Measurements from ENCODE around the gene ARHGAP26. TPM values are rescaled to one million over a fixed set of nuclear protein-coding genes. Genes with fewer than 3 reads are reported as not detected.

ARHGAP26 gene
- total and polyA plus RNA-seq, 7 experiments from 2014 or later: 10.5 to 123 (median 22.7) TPM

DNA sequence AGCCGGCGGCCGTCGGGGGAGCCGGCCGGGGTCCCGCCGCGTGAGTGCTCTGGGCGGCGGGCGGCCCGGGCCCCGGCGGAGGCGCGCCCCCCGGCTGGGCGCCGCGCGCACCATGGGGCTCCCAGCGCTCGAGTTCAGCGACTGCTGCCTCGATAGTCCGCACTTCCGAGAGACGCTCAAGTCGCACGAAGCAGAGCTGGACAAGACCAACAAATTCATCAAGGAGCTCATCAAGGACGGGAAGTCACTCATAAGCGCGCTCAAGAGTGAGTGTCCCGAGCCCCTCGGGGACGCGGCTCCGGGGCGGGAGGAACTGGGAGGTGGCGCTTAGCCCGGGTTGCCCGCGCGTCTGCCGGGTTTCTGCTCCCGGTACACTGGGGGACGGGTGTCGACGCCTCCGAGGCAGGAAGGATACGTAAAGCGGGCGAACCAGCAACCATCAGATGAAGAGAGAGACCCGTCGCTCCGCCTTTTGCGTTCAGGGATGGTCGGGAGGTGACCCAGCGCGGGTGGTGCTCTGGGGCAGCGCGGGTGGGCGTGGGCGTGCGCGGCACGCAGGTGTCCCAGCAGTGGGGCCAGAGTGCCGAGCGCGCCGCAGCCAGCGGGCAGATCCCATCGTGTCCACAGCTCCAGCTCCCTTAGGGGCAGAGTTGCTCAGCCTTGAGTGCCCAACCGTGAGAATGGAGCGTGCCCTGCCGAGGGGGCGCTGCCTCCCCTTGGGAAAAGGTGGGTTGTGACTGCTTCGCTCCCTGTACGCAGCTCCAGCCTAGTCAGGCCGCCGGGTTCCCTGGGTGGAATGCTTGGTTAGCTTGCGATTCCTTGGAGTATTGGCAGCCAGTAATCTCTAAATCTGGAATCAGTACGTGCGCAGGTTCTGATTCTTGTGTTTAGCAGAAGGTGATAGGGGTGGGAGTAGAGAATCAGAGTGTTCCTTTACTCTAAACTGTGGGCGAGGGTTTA, 753 bp downstream of the ARHGAP26 start:
- Histone ChIP-seq H3K27ac (ENCODE audit: low read depth, low read length) (peak overlapping the region; percentile 77), H3K36me3 (ENCODE audit: control insufficient read depth in 2 of 3, insufficient read depth in 3 of 3, low read length in 3 of 3) (peaks cover 0 to 11% (median 0%) of the 10 kb centered on the region in 3 experiments), H3K4me3 (ENCODE audit: low read length) (peak overlapping the region; percentile 86), H3K27me3 (ENCODE audit: control insufficient read depth in 2 of 2, insufficient read depth in 2 of 2, low read length in 2 of 2) (no peaks in the 10 kb centered on the region), H3K9me3 (ENCODE audit: control insufficient read depth in 2 of 3, low read length in 3 of 3) (no peaks in the 10 kb centered on the region), H3K4me1 (ENCODE audit: control insufficient read depth in 2 of 2, insufficient read depth in 2 of 2, low read length in 2 of 2) (peaks cover 14 to 15% of the 10 kb centered on the region in 2 donors)
- H3K9me3 Mint-ChIP-seq: no peaks in the 10 kb centered on the region
- peak overlapping the region; percentile 61 to 91 (median 89) for H3K27ac Mint-ChIP-seq
- peaks cover 0 to 2% (median 0%) of the 10 kb centered on the region in 5 donors for H3K36me3 Mint-ChIP-seq
- H3K4me3 Mint-ChIP-seq: peak overlapping the region; percentile 87 to 98 (median 94)
- CTCF ChIA-PET: interaction anchor here (0.6 to 4.1 kb wide), 13 partner anchors 13 to 414 kb away, joined by 3 to 32 read pairs (median 3); no protein-coding TSS in a partner anchor
- peaks cover 32 to 43% (median 37%) of the 10 kb centered on the region in 7 donors for H3K4me1 Mint-ChIP-seq
- POLR2A ChIA-PET: interaction anchor here (0.7 to 6.2 kb wide), 15 partner anchors 8 to 1399 kb away, joined by 3 to 81 read pairs (median 3); partner anchors contain the start of genes KCTD16 and YIPF5
- H3K27me3 Mint-ChIP-seq: no peaks in the 10 kb centered on the region
- DNase-seq: peak; percentile 47 to 72 (median 66)
- intact Hi-C loops (cut with micrococcal nuclease): loop anchor here (1.0 to 10.0 kb wide), 25 partner anchors 7 to 1450 kb away; partner anchors contain the start of genes DELE1 (in 1 of the 2), HDAC3 (in 1 of the 2), KCTD16 (in 1 of the 2) and NDFIP1 (in 1 of the 2)
- ATAC-seq: peak; percentile 26

GRCh38 chr5:142771666-142772065, 1.5 kb downstream of the ARHGAP26 start:
- no peak for ATAC-seq

DNA sequence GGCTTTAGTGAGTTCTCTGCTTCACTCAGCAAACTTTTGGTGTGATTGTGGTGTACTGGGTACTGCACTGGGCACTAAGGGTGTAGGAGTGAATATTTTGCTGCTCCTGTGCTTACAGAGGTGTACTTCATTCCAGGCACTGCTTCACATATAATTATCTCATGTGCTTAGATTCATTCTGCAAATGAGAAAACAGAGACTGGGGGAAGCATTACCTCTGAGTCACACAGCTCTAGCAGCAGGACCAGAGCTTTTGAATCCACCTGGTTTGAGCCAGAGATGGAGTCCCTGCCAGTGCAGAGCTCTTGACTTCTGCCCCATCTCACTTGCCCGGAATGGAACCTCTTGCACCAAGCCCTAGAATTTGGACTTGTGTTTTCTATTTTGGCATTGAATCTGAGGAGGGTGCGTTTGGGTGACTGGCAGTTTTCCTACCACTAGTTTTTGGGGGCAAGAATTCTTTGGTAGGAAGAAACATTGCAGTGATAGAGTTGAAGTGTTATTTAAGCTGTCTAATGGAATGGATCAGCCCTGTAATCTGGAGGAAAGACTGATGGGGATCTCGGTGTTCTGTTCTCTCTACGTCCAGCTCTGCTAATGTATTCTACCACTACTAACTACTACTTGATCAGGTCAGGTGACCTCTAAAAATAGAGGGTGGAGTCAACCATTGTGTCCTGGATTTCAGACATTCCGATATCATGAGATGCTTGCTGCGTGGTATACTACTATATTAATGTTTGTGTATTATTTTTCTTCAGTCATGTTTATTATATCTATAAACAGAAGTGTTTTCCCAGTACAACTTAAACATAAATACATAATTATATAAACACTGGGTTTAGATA, 2.5 kb downstream of the ARHGAP26 start:
- no peaks in the 10 kb centered on the region for H3K9me3 Mint-ChIP-seq
- peaks cover 38 to 55% (median 47%) of the 10 kb centered on the region in 7 donors for H3K4me1 Mint-ChIP-seq

More at GRCh38 chr5:142771666-142772065, 1.5 kb downstream of the ARHGAP26 start:
- Histone ChIP-seq H3K9me3 (ENCODE audit: control insufficient read depth in 2 of 3, low read length in 3 of 3) (no peaks in the 10 kb centered on the region), H3K36me3 (ENCODE audit: control insufficient read depth in 2 of 3, insufficient read depth in 3 of 3, low read length in 3 of 3) (peaks cover 0 to 11% (median 0%) of the 10 kb centered on the region in 3 experiments), H3K27ac (ENCODE audit: low read depth, low read length) (peak overlapping the region; percentile 77), H3K4me1 (ENCODE audit: control insufficient read depth in 2 of 2, insufficient read depth in 2 of 2, low read length in 2 of 2) (peaks cover 14 to 15% of the 10 kb centered on the region in 2 donors), H3K4me3 (ENCODE audit: low read length) (peak overlapping the region; percentile 86), H3K27me3 (ENCODE audit: control insufficient read depth in 2 of 2, insufficient read depth in 2 of 2, low read length in 2 of 2) (no peaks in the 10 kb centered on the region)
- Mint-ChIP-seq H3K36me3 (peaks cover 0 to 2% (median 0%) of the 10 kb centered on the region in 5 donors), H3K27me3 (no peaks in the 10 kb centered on the region), H3K4me1 (peaks cover 35 to 48% (median 37%) of the 10 kb centered on the region in 7 donors), H3K4me3 (peak overlapping the region; percentile 87 to 98 (median 94)), H3K9me3 (no peaks in the 10 kb centered on the region), H3K27ac (peak overlapping the region in 6 of 9 donors; percentile 82 to 91 (median 89))
- intact Hi-C loops (cut with micrococcal nuclease): loop anchor here (1.0 to 10.0 kb wide), 11 partner anchors 53 to 1451 kb away; partner anchors contain the start of genes DELE1 (in 1 of the 2), HDAC3 (in 1 of the 2), NDFIP1 (in 1 of the 2) and RELL2 (in 1 of the 2)
- DNase-seq: no peak
- POLR2A ChIA-PET: interaction anchor here (0.9 to 6.2 kb wide), 9 partner anchors 9 to 96 kb away, joined by 3 to 81 read pairs (median 3); no protein-coding TSS in a partner anchor
- CTCF ChIA-PET: interaction anchor here (0.6 to 4.1 kb wide), 6 partner anchors 12 to 207 kb away, joined by 3 to 32 read pairs (median 6); no protein-coding TSS in a partner anchor

GRCh38 chr5:142777099-142777498, 6.9 kb downstream of the ARHGAP26 start:
- H3K9me3 ChIP-seq (ENCODE audit: control insufficient read depth in 2 of 3, low read length in 3 of 3): no peaks in the 10 kb centered on the region
- no peak for DNase-seq
- CTCF ChIA-PET: no interaction called here
- Mint-ChIP-seq H3K27ac (no peak overlapping the region), H3K4me3 (peak overlapping the region in 1 of 10 donors; percentile 18), H3K36me3 (peaks cover 0 to 2% (median 0%) of the 10 kb centered on the region in 5 donors), H3K27me3 (no peaks in the 10 kb centered on the region), H3K9me3 (no peaks in the 10 kb centered on the region), H3K4me1 (peaks cover 37 to 75% (median 70%) of the 10 kb centered on the region in 7 donors)
- intact Hi-C loops (cut with micrococcal nuclease): loop anchor here (10.0 kb wide), 2 partner anchors 48 to 228 kb away; no protein-coding TSS in a partner anchor
- H3K36me3 ChIP-seq (ENCODE audit: control insufficient read depth in 2 of 3, insufficient read depth in 3 of 3, low read length in 3 of 3): no peaks in the 10 kb centered on the region
- POLR2A ChIA-PET: no interaction called here
- ATAC-seq: peak; percentile 45
- no peaks in the 10 kb centered on the region for H3K27me3 ChIP-seq (ENCODE audit: control insufficient read depth in 2 of 2, insufficient read depth in 2 of 2, low read length in 2 of 2)
- H3K27ac ChIP-seq (ENCODE audit: low read depth, low read length): no peak overlapping the region
- H3K4me3 ChIP-seq (ENCODE audit: low read length): no peak overlapping the region
- H3K4me1 ChIP-seq (ENCODE audit: control insufficient read depth in 2 of 2, insufficient read depth in 2 of 2, low read length in 2 of 2): peaks cover 15 to 38% of the 10 kb centered on the region in 2 donors

More for the DNA sequence above, 2.5 kb downstream of the ARHGAP26 start:
- ChIA-PET POLR2A (interaction anchor here (0.7 to 6.2 kb wide), 4 partner anchors 12 to 630 kb away, joined by 3 to 81 read pairs (median 6); no protein-coding TSS in a partner anchor), CTCF (interaction anchor here (0.9 to 4.1 kb wide), 4 partner anchors 16 to 95 kb away, joined by 3 to 32 read pairs (median 6); no protein-coding TSS in a partner anchor)
- H3K4me3 Mint-ChIP-seq: peak overlapping the region; percentile 19 to 98 (median 90)
- no peak for ATAC-seq
- Histone ChIP-seq H3K27ac (ENCODE audit: low read depth, low read length) (no peak overlapping the region), H3K9me3 (ENCODE audit: control insufficient read depth in 2 of 3, low read length in 3 of 3) (no peaks in the 10 kb centered on the region), H3K36me3 (ENCODE audit: control insufficient read depth in 2 of 3, insufficient read depth in 3 of 3, low read length in 3 of 3) (peaks cover 0 to 11% (median 0%) of the 10 kb centered on the region in 3 experiments), H3K4me1 (ENCODE audit: control insufficient read depth in 2 of 2, insufficient read depth in 2 of 2, low read length in 2 of 2) (peaks cover 14 to 15% of the 10 kb centered on the region in 2 donors), H3K27me3 (ENCODE audit: control insufficient read depth in 2 of 2, insufficient read depth in 2 of 2, low read length in 2 of 2) (no peaks in the 10 kb centered on the region), H3K4me3 (ENCODE audit: low read length) (peak overlapping the region; percentile 86)
- H3K27me3 Mint-ChIP-seq: no peaks in the 10 kb centered on the region
- DNase-seq: no peak
- intact Hi-C loops (cut with micrococcal nuclease): loop anchor here (5.0 to 10.0 kb wide), 7 partner anchors 52 to 1135 kb away; partner anchors contain the start of genes DELE1 (in 1 of the 2), HDAC3 (in 1 of the 2), RELL2 (in 1 of the 2) and RNF14 (in 1 of the 2)
- H3K36me3 Mint-ChIP-seq: peaks cover 0 to 2% (median 0%) of the 10 kb centered on the region in 5 donors
- peak overlapping the region in 2 of 9 donors; percentile 18 to 28 for H3K27ac Mint-ChIP-seq

- intact Hi-C loops (cut with micrococcal nuclease): loop anchor here (1.0 to 10.0 kb wide), 3 partner anchors 8 to 227 kb away; partner anchors contain the start of gene ARHGAP26 (in 1 of the 2)
- ATAC-seq (peak; percentile 63), DNase-seq (no peak)
- Mint-ChIP-seq H3K27me3 (no peaks in the 10 kb centered on the region), H3K4me3 (no peak overlapping the region), H3K9me3 (no peaks in the 10 kb centered on the region), H3K4me1 (peaks cover 32 to 75% (median 66%) of the 10 kb centered on the region in 7 donors), H3K36me3 (peaks cover 0 to 2% (median 0%) of the 10 kb centered on the region in 5 donors), H3K27ac (peak overlapping the region in 1 of 9 donors; percentile 48)
- H3K27me3 ChIP-seq (ENCODE audit: control insufficient read depth in 2 of 2, insufficient read depth in 2 of 2, low read length in 2 of 2): no peaks in the 10 kb centered on the region
- H3K4me1 ChIP-seq (ENCODE audit: control insufficient read depth in 2 of 2, insufficient read depth in 2 of 2, low read length in 2 of 2): peaks cover 10 to 41% of the 10 kb centered on the region in 2 donors
- H3K4me3 ChIP-seq (ENCODE audit: low read length): no peak overlapping the region
- POLR2A ChIA-PET: interaction anchor here (0.6 kb wide), 1 partner anchor 93 kb away, joined by 3 read pairs; no protein-coding TSS in a partner anchor
- no peaks in the 10 kb centered on the region for H3K9me3 ChIP-seq (ENCODE audit: control insufficient read depth in 2 of 3, low read length in 3 of 3)
- H3K36me3 ChIP-seq (ENCODE audit: control insufficient read depth in 2 of 3, insufficient read depth in 3 of 3, low read length in 3 of 3): no peaks in the 10 kb centered on the region
- CTCF ChIA-PET: interaction anchor here (1.3 kb wide), 1 partner anchor 110 kb away, joined by 3 read pairs; no protein-coding TSS in a partner anchor
- H3K27ac ChIP-seq (ENCODE audit: low read depth, low read length): no peak overlapping the region
Observed at GRCh38 chr5:142777850-142778249, 7.7 kb downstream of the ARHGAP26 start.

All from naive thymus-derived CD4-positive, alpha-beta T cell (primary cell).